ENCODE results near the gene DYRK1A.

The DYRK1A gene

GRCh38 chr21:37366482-37367316 is at the start of gene DYRK1A:
TSS of gene DYRK1A (plus strand) at chr21:37366773. CDS start at chr21:37420375, 53,602 bp downstream.
- H3K4me1 ChIP-seq (ENCODE audit: insufficient read depth, low read length, poor library complexity, severe bottlenecking), result peaks cover 45% of the 10 kb centered on the region
- H2AFZ ChIP-seq (ENCODE audit: low read length), result peak within 1 kb of the TSS; percentile 5; the same call in 1 of the 2 replicates
- TF ChIP-seq EZH2phosphoT487 (IDR thresholded peaks at IDR 0.05; ENCODE audit: borderline replicate concordance), result no peak
- TF ChIP-seq CTCF (conservative IDR thresholded peaks at IDR 0.05; ENCODE audit: low read length), result no peak
- peaks cover 69% of the 10 kb centered on the region for H3K79me2 ChIP-seq (ENCODE audit: insufficient read depth, low read length)
- H4K20me1 ChIP-seq (ENCODE audit: insufficient read depth, low read length, poor library complexity, severe bottlenecking), result peaks cover 36% of the 10 kb centered on the region
- H3K27me3 ChIP-seq (ENCODE audit: insufficient read depth, low read length, poor library complexity, severe bottlenecking), result peaks cover 9% of the 10 kb centered on the region
- H3K9me3 ChIP-seq (ENCODE audit: insufficient read depth, low read depth, low read length), result no peaks in the 10 kb centered on the region
- H3F3A ChIP-seq (ENCODE audit: low read depth), result peaks cover 9% of the 10 kb centered on the region; the same call in 1 of the 2 replicates
- H3K4me3 ChIP-seq (ENCODE audit: low read length, poor library complexity, severe bottlenecking), result peak within 1 kb of the TSS; percentile 98
- H3K36me3 ChIP-seq (ENCODE audit: insufficient read depth, low read length), result no peaks in the 10 kb centered on the region
- no peaks in the 10 kb centered on the region for H3K9me2 ChIP-seq (replicated peaks; ENCODE audit: low read depth, low read length)
- peak within 1 kb of the TSS; percentile 96 for H3K4me2 ChIP-seq (ENCODE audit: low read depth, low read length, poor library complexity, severe bottlenecking)
- H3K9ac ChIP-seq (ENCODE audit: low read depth, low read length, poor library complexity, severe bottlenecking), result peak within 1 kb of the TSS; percentile 97

GRCh38 chr21:37319551-37319950 is 47.0 kb upstream of the DYRK1A start:
- TF ChIP-seq CTCF (conservative IDR thresholded peaks at IDR 0.05; ENCODE audit: low read length), result no peak
- TF ChIP-seq EZH2phosphoT487 (IDR thresholded peaks at IDR 0.05; ENCODE audit: borderline replicate concordance), result no peak
- H3K9ac ChIP-seq (ENCODE audit: low read depth, low read length, poor library complexity, severe bottlenecking), result no peak overlapping the region
- H3K9me3 ChIP-seq (ENCODE audit: insufficient read depth, low read depth, low read length), result 0 out of 2 replicates have a peak, but pooled peaks cover 3% of the 10 kb centered on the region
- no peaks in the 10 kb centered on the region for H4K20me1 ChIP-seq (ENCODE audit: insufficient read depth, low read length, poor library complexity, severe bottlenecking)
- no peaks in the 10 kb centered on the region for H3K9me2 ChIP-seq (replicated peaks; ENCODE audit: low read depth, low read length)
- no peaks in the 10 kb centered on the region for H3K36me3 ChIP-seq (ENCODE audit: insufficient read depth, low read length)
- no peaks in the 10 kb centered on the region for H3K4me1 ChIP-seq (ENCODE audit: insufficient read depth, low read length, poor library complexity, severe bottlenecking)
- no peaks in the 10 kb centered on the region for H3F3A ChIP-seq (ENCODE audit: low read depth)
- H3K4me3 ChIP-seq (ENCODE audit: low read length, poor library complexity, severe bottlenecking), result no peak overlapping the region
- no peak overlapping the region for H3K4me2 ChIP-seq (ENCODE audit: low read depth, low read length, poor library complexity, severe bottlenecking)
- H3K79me2 ChIP-seq (ENCODE audit: insufficient read depth, low read length), result no peaks in the 10 kb centered on the region
- no peak overlapping the region for H2AFZ ChIP-seq (ENCODE audit: low read length)
- H3K27me3 ChIP-seq (ENCODE audit: insufficient read depth, low read length, poor library complexity, severe bottlenecking), result no peaks in the 10 kb centered on the region

GRCh38 chr21:37322084-37322483 is 44.5 kb upstream of the DYRK1A start:
- Histone ChIP-seq H3K27me3 (ENCODE audit: insufficient read depth, low read length, poor library complexity, severe bottlenecking) (no peaks in the 10 kb centered on the region), H3K9me2 (replicated peaks; ENCODE audit: low read depth, low read length) (no peaks in the 10 kb centered on the region), H3K9me3 (ENCODE audit: insufficient read depth, low read depth, low read length) (0 out of 2 replicates have a peak, but pooled peaks cover 3% of the 10 kb centered on the region), H4K20me1 (ENCODE audit: insufficient read depth, low read length, poor library complexity, severe bottlenecking) (no peaks in the 10 kb centered on the region), H3K9ac (ENCODE audit: low read depth, low read length, poor library complexity, severe bottlenecking) (no peak overlapping the region), H3K4me3 (ENCODE audit: low read length, poor library complexity, severe bottlenecking) (no peak overlapping the region), H3K4me2 (ENCODE audit: low read depth, low read length, poor library complexity, severe bottlenecking) (no peak overlapping the region), H2AFZ (ENCODE audit: low read length) (no peak overlapping the region), H3F3A (ENCODE audit: low read depth) (no peaks in the 10 kb centered on the region), H3K4me1 (ENCODE audit: insufficient read depth, low read length, poor library complexity, severe bottlenecking) (no peaks in the 10 kb centered on the region), H3K36me3 (ENCODE audit: insufficient read depth, low read length) (no peaks in the 10 kb centered on the region), H3K79me2 (ENCODE audit: insufficient read depth, low read length) (no peaks in the 10 kb centered on the region)
- TF ChIP-seq EZH2phosphoT487 (IDR thresholded peaks at IDR 0.05; ENCODE audit: borderline replicate concordance) (no peak), CTCF (conservative IDR thresholded peaks at IDR 0.05; ENCODE audit: low read length) (no peak)
